Activated CD4-positive, alpha-beta memory T cell treated with anti-CD3 and anti-CD28 coated beads, Interleukin-2, amount 10 ng/mL, durations not matched to agents 7 days and 5 days (primary cell): ENCODE measurements around the gene STK11. TPM values are rescaled to one million over a fixed set of nuclear protein-coding genes. Genes with fewer than 3 reads are reported as not detected.

Experiments
- CTCF ChIA-PET: fragments of 350-600 bp; sonication (Branson Sonifier 250); formaldehyde crosslinking; loops from one replicate; lab custom pipeline; 2021; ENCODE audit warnings: antibody characterized with exemption, inconsistent platforms; lab: Charles Lee
- POLR2A ChIA-PET: fragments of 350-600 bp; sonication (Branson Sonifier 250); formaldehyde crosslinking; loops from one replicate; lab custom pipeline; 2021; ENCODE audit warnings: antibody characterized with exemption; lab: Charles Lee
- DNase-seq: peaks from one replicate; pipeline ENCODE4 v3.0.0-alpha.2; 2020
- H3K27ac Mint-ChIP-seq: one replicate; pipeline ENCODE4 v1.8.0; 2021; ENCODE audit warnings: mild to moderate bottlenecking, mixed read lengths
- H3K27me3 Mint-ChIP-seq: one replicate; pipeline ENCODE4 v1.8.0; 2021; ENCODE audit warnings: mixed read lengths
- H3K36me3 Mint-ChIP-seq: one replicate; pipeline ENCODE4 v1.8.0; 2021; ENCODE audit warnings: low read depth, mixed read lengths
- H3K4me1 Mint-ChIP-seq: one replicate; pipeline ENCODE4 v1.8.0; 2021; ENCODE audit warnings: mixed read lengths
- H3K4me3 Mint-ChIP-seq: one replicate; pipeline ENCODE4 v1.8.0; 2021; ENCODE audit warnings: mild to moderate bottlenecking, mixed read lengths
- H3K9me3 Mint-ChIP-seq: one replicate; pipeline ENCODE4 v1.8.0; 2021; ENCODE audit warnings: mixed read lengths
- total RNA-seq, 2 experiments: library from RNA; stranded (reverse); gene quantifications; one replicate each; pipeline ENCODE4 v1.2.3, GENCODE V29; 2021

The STK11 gene
- total RNA-seq, 2 experiments from 2014 or later, result 84.2 to 85.1 TPM

- peaks cover 9% of the 10 kb centered on the region for H3K36me3 Mint-ChIP-seq
- H3K9me3 Mint-ChIP-seq, result no peaks in the 10 kb centered on the region
- DNase-seq, result no peak
- H3K27ac Mint-ChIP-seq, result no peak overlapping the region
- no peak overlapping the region for H3K4me3 Mint-ChIP-seq
- peaks cover 7% of the 10 kb centered on the region for H3K4me1 Mint-ChIP-seq
- ChIA-PET POLR2A (no interaction called here), CTCF (no interaction called here)
- no peaks in the 10 kb centered on the region for H3K27me3 Mint-ChIP-seq
These were observed 41.5 kb upstream of the STK11 start for GRCh38 chr19:1163934-1164683.

GRCh38 chr19:1164684-1165531 is 40.7 kb upstream of the STK11 start:
- Mint-ChIP-seq H3K27ac (no peak overlapping the region), H3K4me1 (peaks cover 10% of the 10 kb centered on the region), H3K36me3 (peaks cover 9% of the 10 kb centered on the region), H3K9me3 (no peaks in the 10 kb centered on the region), H3K4me3 (no peak overlapping the region), H3K27me3 (no peaks in the 10 kb centered on the region)
- ChIA-PET POLR2A (no interaction called here), CTCF (no interaction called here)
- no peak for DNase-seq

- H3K27ac Mint-ChIP-seq, result no peak overlapping the region
- CTCF ChIA-PET, result no interaction called here
- peaks cover 18% of the 10 kb centered on the region for H3K36me3 Mint-ChIP-seq
These were observed 38.6 kb upstream of the STK11 start for GRCh38 chr19:1166872-1167573.

DNA sequence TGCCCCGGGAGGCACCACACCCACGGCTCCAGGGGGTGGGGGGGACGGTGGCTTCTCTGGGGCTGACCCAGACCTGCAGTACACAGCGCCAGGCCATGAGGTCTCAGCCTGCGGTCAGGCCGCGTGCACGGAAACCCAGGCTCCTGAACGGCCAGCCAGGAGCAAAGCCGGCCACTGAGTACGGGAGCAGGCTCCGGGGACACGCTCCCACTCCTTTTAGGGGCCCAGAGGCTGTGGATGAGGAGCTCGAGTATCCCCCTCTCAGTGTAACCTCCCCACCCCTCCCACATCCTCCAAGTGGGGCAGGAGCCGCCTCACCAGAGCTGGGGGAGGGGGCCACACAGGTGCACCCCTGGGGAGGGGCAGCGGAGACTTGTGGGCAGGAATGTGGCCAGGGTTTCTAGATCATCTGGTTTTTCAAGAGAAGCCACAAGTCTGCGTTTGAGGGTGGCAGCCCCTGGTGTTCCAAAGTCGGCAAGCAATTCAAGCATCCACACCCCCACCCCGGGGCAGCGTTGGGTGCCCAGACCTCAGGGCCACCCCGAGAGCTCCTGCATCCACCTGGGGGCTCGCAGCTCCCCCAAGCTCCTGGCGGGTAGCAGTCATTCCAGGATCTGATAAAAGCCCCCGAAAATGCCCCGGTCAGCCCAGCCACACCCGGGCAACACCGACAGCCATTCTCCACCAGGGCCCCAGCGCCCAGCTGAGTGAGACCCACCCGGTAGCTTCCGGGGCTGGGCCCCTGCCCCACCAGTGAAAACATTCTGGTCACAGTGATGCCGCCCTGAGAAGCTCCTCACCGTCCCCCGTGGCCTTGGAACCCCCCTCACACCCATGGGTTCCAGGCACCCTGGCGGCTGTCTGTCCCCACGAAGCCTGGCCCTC is 37.6 kb upstream of the STK11 start:
- CTCF ChIA-PET, result no interaction called here
- H3K27ac Mint-ChIP-seq, result no peak overlapping the region

More at GRCh38 chr19:1166872-1167573, 38.6 kb upstream of the STK11 start:
- H3K4me1 Mint-ChIP-seq, result peaks cover 21% of the 10 kb centered on the region
- POLR2A ChIA-PET, result interaction anchor here (1.1 to 1.8 kb wide), 3 partner anchors 34 to 47 kb away, joined by 3 to 5 read pairs (median 3); no protein-coding TSS in a partner anchor
- peaks cover 2% of the 10 kb centered on the region for H3K9me3 Mint-ChIP-seq
- H3K4me3 Mint-ChIP-seq, result no peak overlapping the region
- DNase-seq, result no peak
- H3K27me3 Mint-ChIP-seq, result no peaks in the 10 kb centered on the region

DNA sequence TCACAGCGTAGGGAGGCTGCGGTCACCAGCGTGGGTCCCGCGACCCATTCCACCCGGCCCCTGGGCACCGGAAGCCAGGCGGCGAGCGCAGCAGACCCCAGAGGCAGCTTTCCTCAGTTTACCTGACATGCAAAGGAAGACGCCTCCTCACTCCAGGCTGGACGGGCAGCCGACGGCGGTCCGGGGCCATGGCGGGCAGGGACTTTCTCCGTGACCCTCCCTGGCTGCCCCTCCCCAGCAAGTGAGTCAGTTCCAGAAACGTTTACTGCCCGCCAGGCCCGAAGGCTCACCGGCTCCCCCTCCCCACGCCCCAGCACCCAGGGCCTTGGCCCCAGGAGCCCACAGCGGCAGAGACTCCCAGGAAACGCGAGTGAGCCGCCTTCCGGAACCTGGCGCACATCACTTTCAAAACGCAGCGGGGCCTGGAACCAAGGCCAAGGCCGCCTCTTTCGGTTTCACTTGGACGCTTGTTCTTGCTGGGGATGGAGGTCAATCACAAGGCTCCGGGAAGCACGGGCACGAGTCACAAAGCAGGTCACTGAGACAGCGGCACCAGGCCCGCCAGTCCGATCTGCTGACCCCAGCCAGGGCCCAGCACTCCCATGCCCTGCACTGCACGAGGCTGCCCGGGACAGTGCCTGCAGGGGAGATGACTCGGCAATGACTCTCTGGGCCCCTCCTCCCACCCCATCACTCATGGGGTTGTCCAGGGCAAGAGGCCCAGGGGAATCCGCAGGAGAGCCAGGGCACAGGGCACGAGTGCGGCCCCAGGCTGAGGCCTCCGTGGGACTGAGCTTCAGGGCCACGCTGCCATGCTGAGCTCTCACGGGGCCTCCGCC is 36.8 kb upstream of the STK11 start:
- H3K27ac Mint-ChIP-seq, result no peak overlapping the region
- peaks cover 2% of the 10 kb centered on the region for H3K9me3 Mint-ChIP-seq
- no peaks in the 10 kb centered on the region for H3K27me3 Mint-ChIP-seq
- peaks cover 19% of the 10 kb centered on the region for H3K36me3 Mint-ChIP-seq
- ChIA-PET POLR2A (interaction anchor here (1.0 kb wide), 1 partner anchor 13 kb away, joined by 3 read pairs; no protein-coding TSS in a partner anchor), CTCF (no interaction called here)
- peak overlapping the region; percentile 27 for H3K4me3 Mint-ChIP-seq
- peaks cover 24% of the 10 kb centered on the region for H3K4me1 Mint-ChIP-seq
- no peak for DNase-seq

More for the DNA sequence above, 37.6 kb upstream of the STK11 start:
- DNase-seq, result no peak
- Mint-ChIP-seq H3K9me3 (peaks cover 2% of the 10 kb centered on the region), H3K4me3 (no peak overlapping the region), H3K27me3 (no peaks in the 10 kb centered on the region), H3K36me3 (peaks cover 17% of the 10 kb centered on the region), H3K4me1 (peaks cover 24% of the 10 kb centered on the region)
- POLR2A ChIA-PET, result interaction anchor here (1.0 to 1.8 kb wide), 3 partner anchors 12 to 46 kb away, joined by 3 to 5 read pairs (median 3); no protein-coding TSS in a partner anchor

DNA sequence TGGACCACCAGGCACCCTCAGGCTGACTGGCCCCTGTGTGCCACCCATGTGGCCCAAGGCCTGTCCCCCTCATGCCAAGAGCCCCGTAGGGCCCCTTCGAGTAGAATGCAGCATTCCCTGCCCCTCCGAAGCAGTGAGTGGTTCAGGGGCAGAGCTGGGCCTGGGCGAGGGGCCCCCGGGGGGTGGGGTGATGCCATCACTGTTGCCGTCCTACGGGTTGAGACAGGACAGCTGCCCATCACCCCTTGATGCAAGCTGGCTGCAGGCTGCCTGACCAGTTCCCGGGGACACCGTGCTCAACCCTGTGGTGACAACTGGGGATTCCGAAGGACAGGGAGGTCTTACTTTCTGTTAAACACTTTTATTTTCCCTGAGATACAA is 36.2 kb upstream of the STK11 start:
- Mint-ChIP-seq H3K27me3 (no peaks in the 10 kb centered on the region), H3K4me1 (peaks cover 26% of the 10 kb centered on the region), H3K27ac (no peak overlapping the region), H3K9me3 (peaks cover 2% of the 10 kb centered on the region), H3K4me3 (no peak overlapping the region), H3K36me3 (peaks cover 19% of the 10 kb centered on the region)
- no peak for DNase-seq
- POLR2A ChIA-PET, result no interaction called here
- CTCF ChIA-PET, result interaction anchor here (1.1 kb wide), 1 partner anchor 56 kb away, joined by 3 read pairs; no protein-coding TSS in a partner anchor

DNA sequence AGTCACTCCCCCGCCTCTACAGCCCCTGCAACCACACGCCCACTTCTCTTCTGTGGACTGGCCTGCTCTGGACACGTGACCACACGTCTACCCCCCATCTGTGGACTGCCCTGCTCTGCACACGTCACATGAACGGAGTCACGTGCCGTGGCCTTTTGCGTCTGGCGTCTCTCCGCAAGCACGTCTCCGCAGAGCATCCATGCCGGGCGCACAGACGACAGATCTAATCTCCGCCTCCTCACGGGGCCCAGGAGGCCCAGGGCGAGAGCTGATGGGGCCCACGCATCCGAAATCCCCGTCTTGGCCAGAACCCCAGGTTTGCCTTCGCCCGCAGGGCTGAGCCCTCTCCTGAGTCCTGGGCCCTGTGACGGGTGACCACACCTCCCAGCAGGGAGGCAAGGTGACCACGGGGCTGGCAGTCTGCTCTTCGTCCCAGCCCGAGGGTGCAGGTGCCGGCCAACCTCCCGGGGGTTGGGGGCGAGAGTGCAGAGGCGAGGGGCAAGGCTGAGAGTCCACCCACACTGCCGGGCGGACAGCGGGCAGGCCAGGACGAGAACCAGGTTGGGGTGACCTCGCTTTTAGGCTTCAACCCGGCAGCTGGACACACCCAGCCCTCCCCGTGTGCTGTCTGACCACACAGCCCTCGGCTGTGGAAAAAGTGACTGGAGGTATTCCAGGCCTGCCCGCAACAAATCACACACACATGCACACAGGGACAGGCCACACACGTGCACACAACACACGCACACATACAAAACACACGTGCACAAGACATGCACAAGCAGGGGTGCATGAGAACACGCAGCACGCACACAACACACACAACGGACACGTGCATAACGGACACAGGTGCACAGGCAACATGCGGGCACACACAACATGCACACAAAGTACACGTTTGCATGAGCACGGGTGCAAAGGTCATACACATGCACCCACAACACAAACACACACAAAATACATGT is 35.4 kb upstream of the STK11 start:
- Mint-ChIP-seq H3K27ac (no peak overlapping the region), H3K27me3 (no peaks in the 10 kb centered on the region), H3K4me1 (peaks cover 30% of the 10 kb centered on the region), H3K4me3 (peak overlapping the region; percentile 36), H3K36me3 (peaks cover 19% of the 10 kb centered on the region), H3K9me3 (peaks cover 2% of the 10 kb centered on the region)
- ChIA-PET CTCF (interaction anchor here (1.1 kb wide), 1 partner anchor 57 kb away, joined by 3 read pairs; no protein-coding TSS in a partner anchor), POLR2A (no interaction called here)
- no peak for DNase-seq

GRCh38 chr19:1170938-1171754 is 34.4 kb upstream of the STK11 start:
- CTCF ChIA-PET, result no interaction called here
- Mint-ChIP-seq H3K4me1 (peaks cover 30% of the 10 kb centered on the region), H3K27me3 (no peaks in the 10 kb centered on the region), H3K36me3 (peaks cover 19% of the 10 kb centered on the region), H3K9me3 (peaks cover 2% of the 10 kb centered on the region), H3K27ac (no peak overlapping the region), H3K4me3 (peak overlapping the region; percentile 36)
- DNase-seq, result no peak
- POLR2A ChIA-PET, result interaction anchor here (1.3 to 1.4 kb wide), 2 partner anchors 40 to 103 kb away, joined by 3 read pairs; no protein-coding TSS in a partner anchor

GRCh38 chr19:1171755-1172352 is 33.7 kb upstream of the STK11 start:
- peaks cover 16% of the 10 kb centered on the region for H3K36me3 Mint-ChIP-seq
- DNase-seq, result no peak
- H3K27ac Mint-ChIP-seq, result peak overlapping the region; percentile 42
- peaks cover 30% of the 10 kb centered on the region for H3K4me1 Mint-ChIP-seq
- ChIA-PET CTCF (no interaction called here), POLR2A (interaction anchor here (1.3 to 1.4 kb wide), 2 partner anchors 41 to 104 kb away, joined by 3 read pairs; no protein-coding TSS in a partner anchor)
- H3K27me3 Mint-ChIP-seq, result no peaks in the 10 kb centered on the region
- peak overlapping the region; percentile 88 for H3K4me3 Mint-ChIP-seq
- peaks cover 2% of the 10 kb centered on the region for H3K9me3 Mint-ChIP-seq
